OCI-LY3 (cell line): Measurements from ENCODE around the gene TMEM135.

Source experiments
- H2AFZ ChIP-seq: fragments of 200-600, 300-600 bp; shearing (Covaris generic); 2 replicates; pipeline ENCODE4 v1.6.0; 2014; ENCODE audit warnings: antibody characterized with exemption, low read depth, low read length
- H3K27ac ChIP-seq: fragments of 200-600, 300-600 bp; sonication (generic); 2 replicates; pipeline ENCODE4 v1.5.1; 2014; ENCODE audit warnings: mild to moderate bottlenecking, low read length, moderate library complexity, mixed read lengths
- H3K27me3 ChIP-seq: fragments of 200-600, 300-600 bp; sonication (generic); 2 replicates; pipeline ENCODE4 v1.6.1; 2014; ENCODE audit warnings: low read depth, low read length, mixed read lengths
- H3K36me3 ChIP-seq: fragments of 200-600, 300-600 bp; sonication (generic); replicated peaks from 2 replicates; pipeline ENCODE3; 2014; ENCODE audit warnings: low read depth, low read length, mixed read lengths
- H3K4me1 ChIP-seq: fragments of 300-600, 200-600 bp; sonication (generic); 2 replicates; pipeline ENCODE4 v1.6.1; 2014; ENCODE audit warnings: low read length, mixed read lengths
- H3K4me2 ChIP-seq: fragments of 200-600, 300-600 bp; sonication (generic); 2 replicates; pipeline ENCODE4 v1.6.1; 2014; ENCODE audit warnings: low read length, mixed read lengths
- H3K4me3 ChIP-seq: fragments of 300-600, 200-600 bp; sonication (generic); 2 replicates; pipeline ENCODE4 v1.5.1; 2014; ENCODE audit warnings: antibody characterized with exemption, mild to moderate bottlenecking, low read length, moderate library complexity
- H3K79me2 ChIP-seq: fragments of 300-600, 200-600 bp; shearing (Covaris generic); 2 replicates; pipeline ENCODE4 v1.6.1; 2014; ENCODE audit warnings: mild to moderate bottlenecking, low read length, mixed read lengths
- H3K9ac ChIP-seq: fragments of 300-600, 200-600 bp; shearing (Covaris generic); 2 replicates; pipeline ENCODE4 v1.6.0; 2014; ENCODE audit warnings: mild to moderate bottlenecking, low read length, moderate library complexity
- H3K9me3 ChIP-seq: fragments of 200-600, 300-600 bp; shearing (Covaris generic); 2 replicates; pipeline ENCODE4 v1.6.1; 2014; ENCODE audit warnings: low read length, mixed read lengths; ENCODE audit not compliant: insufficient read depth
- H4K20me1 ChIP-seq: fragments of 200-600, 300-600 bp; sonication (generic); 2 replicates; pipeline ENCODE4 v1.6.1; 2016; ENCODE audit warnings: low read length, mixed read lengths; ENCODE audit not compliant: insufficient read depth
- EZH2phosphoT487 ChIP-seq: fragments of 200-600 bp; shearing (Covaris generic); IDR thresholded peaks from 2 replicates; pipeline ENCODE4 v1.6.1; 2018; ENCODE audit warnings: antibody characterized with exemption, mixed run types, low read depth
- TF ChIP-seq, protein P1 (sequence below): fragments of 200-600, 300-600 bp; sonication (generic); IDR thresholded peaks from 2 replicates; pipeline ENCODE4 v1.5.1; 2014; ENCODE audit warnings: antibody characterized with exemption, low read length, low read depth

TMEM135 gene

GRCh38 chr11:87256694-87257340 lies 219.1 kb downstream of the TMEM135 start:
- Histone ChIP-seq H2AFZ (no peak overlapping the region), H3K27ac (no peak overlapping the region)

DNA sequence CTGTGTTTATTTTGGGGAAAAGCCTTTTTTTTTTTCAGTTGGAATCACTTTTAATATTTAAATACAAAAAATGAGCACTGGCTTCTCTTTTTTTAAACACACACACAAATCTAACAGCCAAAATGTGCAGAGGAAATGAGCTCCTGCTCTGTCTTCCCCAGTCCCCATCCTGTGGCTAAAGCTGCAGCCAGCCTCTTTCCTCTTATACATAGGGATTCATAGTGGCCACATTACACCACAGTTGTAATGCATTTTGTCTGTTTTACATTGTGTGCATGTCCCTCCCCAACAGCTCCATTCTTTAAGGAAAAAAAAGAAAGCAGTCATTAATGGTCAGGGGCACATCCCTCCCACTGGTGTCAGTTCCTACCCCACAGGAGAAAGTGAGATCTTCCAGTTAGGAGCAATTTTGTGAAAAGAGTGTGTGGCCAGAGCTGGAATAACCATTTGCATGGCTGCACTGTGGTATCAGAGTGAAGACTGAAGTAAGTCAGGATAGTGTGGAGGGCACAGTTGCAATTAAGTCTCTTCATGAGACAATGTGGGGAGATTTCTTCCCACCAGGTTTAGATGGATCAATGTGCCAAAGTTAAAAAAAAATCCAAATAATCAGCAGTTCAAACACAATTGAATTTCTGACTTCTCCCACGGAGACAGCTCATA lies 220.6 kb downstream of the TMEM135 start:
- no peak for TF ChIP-seq EZH2phosphoT487
- TF ChIP-seq, protein P1, sequence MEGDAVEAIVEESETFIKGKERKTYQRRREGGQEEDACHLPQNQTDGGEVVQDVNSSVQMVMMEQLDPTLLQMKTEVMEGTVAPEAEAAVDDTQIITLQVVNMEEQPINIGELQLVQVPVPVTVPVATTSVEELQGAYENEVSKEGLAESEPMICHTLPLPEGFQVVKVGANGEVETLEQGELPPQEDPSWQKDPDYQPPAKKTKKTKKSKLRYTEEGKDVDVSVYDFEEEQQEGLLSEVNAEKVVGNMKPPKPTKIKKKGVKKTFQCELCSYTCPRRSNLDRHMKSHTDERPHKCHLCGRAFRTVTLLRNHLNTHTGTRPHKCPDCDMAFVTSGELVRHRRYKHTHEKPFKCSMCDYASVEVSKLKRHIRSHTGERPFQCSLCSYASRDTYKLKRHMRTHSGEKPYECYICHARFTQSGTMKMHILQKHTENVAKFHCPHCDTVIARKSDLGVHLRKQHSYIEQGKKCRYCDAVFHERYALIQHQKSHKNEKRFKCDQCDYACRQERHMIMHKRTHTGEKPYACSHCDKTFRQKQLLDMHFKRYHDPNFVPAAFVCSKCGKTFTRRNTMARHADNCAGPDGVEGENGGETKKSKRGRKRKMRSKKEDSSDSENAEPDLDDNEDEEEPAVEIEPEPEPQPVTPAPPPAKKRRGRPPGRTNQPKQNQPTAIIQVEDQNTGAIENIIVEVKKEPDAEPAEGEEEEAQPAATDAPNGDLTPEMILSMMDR = no peak
- no peak overlapping the region for H3K9ac ChIP-seq
- H3K79me2 ChIP-seq = no peaks in the 10 kb centered on the region
- H3K9me3 ChIP-seq = no peaks in the 10 kb centered on the region
- no peaks in the 10 kb centered on the region for H4K20me1 ChIP-seq
- peaks cover 1% of the 10 kb centered on the region for H3K36me3 ChIP-seq
- no peak overlapping the region for H2AFZ ChIP-seq
- no peak overlapping the region for H3K27ac ChIP-seq
- H3K4me1 ChIP-seq = peaks cover 20% of the 10 kb centered on the region
- no peak overlapping the region for H3K4me2 ChIP-seq
- H3K27me3 ChIP-seq = no peaks in the 10 kb centered on the region
- no peak overlapping the region for H3K4me3 ChIP-seq

More at GRCh38 chr11:87256694-87257340, 219.1 kb downstream of the TMEM135 start:
- Histone ChIP-seq H3K4me2 (no peak overlapping the region), H3K9me3 (no peaks in the 10 kb centered on the region), H3K4me3 (no peak overlapping the region), H3K4me1 (peaks cover 31% of the 10 kb centered on the region), H3K9ac (no peak overlapping the region), H3K27me3 (no peaks in the 10 kb centered on the region), H3K79me2 (no peaks in the 10 kb centered on the region), H3K36me3 (peaks cover 7% of the 10 kb centered on the region), H4K20me1 (no peaks in the 10 kb centered on the region)
- TF ChIP-seq, protein P1 = no peak
- no peak for TF ChIP-seq EZH2phosphoT487

DNA sequence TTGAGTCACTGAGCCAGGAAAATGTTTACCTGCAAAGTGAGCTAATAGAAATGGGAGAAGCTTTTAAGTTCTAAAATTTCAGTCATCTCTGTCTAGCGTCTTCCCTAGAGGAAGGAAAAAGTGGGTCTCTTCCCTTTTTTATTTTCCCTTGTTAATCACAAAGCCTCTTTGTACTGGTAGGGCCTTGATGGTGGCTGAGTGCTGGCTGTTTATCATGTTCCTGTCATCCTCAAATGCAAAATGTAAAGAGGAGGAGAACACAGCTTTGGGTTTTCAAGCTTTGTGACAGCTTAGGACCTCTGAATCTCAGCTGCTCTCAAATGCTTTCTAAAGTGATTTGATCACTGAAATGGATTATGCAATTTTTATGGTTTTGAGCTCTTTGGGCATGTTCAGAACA lies 222.0 kb downstream of the TMEM135 start:
- TF ChIP-seq, protein P1 = no peak
- TF ChIP-seq EZH2phosphoT487 = no peak
- H3K27ac ChIP-seq = no peak overlapping the region

GRCh38 chr11:87260811-87261210 lies 223.1 kb downstream of the TMEM135 start:
- Histone ChIP-seq H3K4me2 (no peak overlapping the region), H3K4me1 (peaks cover 11% of the 10 kb centered on the region), H3K4me3 (no peak overlapping the region), H3K9ac (no peak overlapping the region), H2AFZ (no peak overlapping the region), H3K36me3 (no peaks in the 10 kb centered on the region), H3K9me3 (no peaks in the 10 kb centered on the region), H4K20me1 (no peaks in the 10 kb centered on the region), H3K27me3 (no peaks in the 10 kb centered on the region), H3K79me2 (no peaks in the 10 kb centered on the region), H3K27ac (no peak overlapping the region)
- no peak for TF ChIP-seq EZH2phosphoT487
- TF ChIP-seq, protein P1 = no peak

More for the DNA sequence above, 222.0 kb downstream of the TMEM135 start:
- Histone ChIP-seq H3K79me2 (no peaks in the 10 kb centered on the region), H3K9me3 (no peaks in the 10 kb centered on the region), H3K36me3 (no peaks in the 10 kb centered on the region), H2AFZ (no peak overlapping the region), H3K4me1 (peaks cover 20% of the 10 kb centered on the region), H3K27me3 (no peaks in the 10 kb centered on the region), H3K4me3 (no peak overlapping the region), H3K9ac (no peak overlapping the region), H3K4me2 (no peak overlapping the region), H4K20me1 (no peaks in the 10 kb centered on the region)
